HEK293T (cell line): ENCODE results near the gene BAIAP2.

Experiments used
- CTCF ChIA-PET: fragments of 350-600 bp; formaldehyde crosslinking; extraction: SDS; loops from one replicate; lab custom pipeline; 2021; ENCODE audit warnings: antibody characterized with exemption, inconsistent platforms; lab: Yijun Ruan, JAX
- POLR2A ChIA-PET: fragments of 350-600 bp; formaldehyde crosslinking; extraction: SDS; loops from one replicate; lab custom pipeline; 2020; ENCODE audit warnings: antibody characterized with exemption, inconsistent platforms; lab: Yijun Ruan, JAX
- DNase-seq: peaks from one replicate; pipeline ENCODE4 v3.0.0; 2012; ENCODE audit warnings: mixed read lengths; ENCODE audit errors: extremely low spot score
- ARNT ChIP-seq: fragments of 450-650 bp; IDR thresholded peaks from 2 replicates; pipeline ENCODE4 v1.6.1; 2017; ENCODE audit warnings: mild to moderate bottlenecking
- BHLHE40 ChIP-seq: fragments of 450-650 bp; IDR thresholded peaks from 2 replicates; pipeline ENCODE4 v1.6.1; 2016; ENCODE audit warnings: mild to moderate bottlenecking, moderate library complexity, borderline replicate concordance
- CTBP1 ChIP-seq: fragments of 450-650 bp; IDR thresholded peaks from 2 replicates; pipeline ENCODE4 v1.6.1; 2016; ENCODE audit warnings: borderline replicate concordance
- ELF4 ChIP-seq: fragments of 450-650 bp; IDR thresholded peaks from 2 replicates; pipeline ENCODE4 v1.6.1; 2017; ENCODE audit warnings: antibody characterized with exemption
- FOXA1 ChIP-seq: fragments of 450-650 bp; IDR thresholded peaks from 2 replicates; pipeline ENCODE4 v1.6.1; 2016; ENCODE audit warnings: mild to moderate bottlenecking
- FOXK2 ChIP-seq: fragments of 450-650 bp; IDR thresholded peaks from 2 replicates; pipeline ENCODE4 v1.6.1; 2016; ENCODE audit warnings: mild to moderate bottlenecking
- FOXM1 ChIP-seq: fragments of 450-650 bp; IDR thresholded peaks from 2 replicates; pipeline ENCODE4 v1.6.1; 2017; ENCODE audit warnings: mild to moderate bottlenecking, borderline replicate concordance
- HDGF ChIP-seq: fragments of 450-650 bp; IDR thresholded peaks from 2 replicates; pipeline ENCODE4 v1.6.1; 2017; ENCODE audit warnings: antibody characterized with exemption, borderline replicate concordance
- L3MBTL2 ChIP-seq: fragments of 450-650 bp; conservative IDR thresholded peaks from 2 replicates; pipeline ENCODE4 v1.6.1; 2016; ENCODE audit warnings: mild to moderate bottlenecking
- LEF1 ChIP-seq: fragments of 450-650 bp; IDR thresholded peaks from 2 replicates; pipeline ENCODE4 v1.6.1; 2017; ENCODE audit warnings: mild to moderate bottlenecking, borderline replicate concordance
- NFRKB ChIP-seq: fragments of 450-650 bp; IDR thresholded peaks from 2 replicates; pipeline ENCODE4 v1.6.1; 2016; ENCODE audit warnings: mild to moderate bottlenecking, moderate library complexity
- PKNOX1 ChIP-seq: fragments of 450-650 bp; IDR thresholded peaks from 2 replicates; pipeline ENCODE4 v1.6.1; 2016
- SP1 ChIP-seq: fragments of 450-650 bp; IDR thresholded peaks from 2 replicates; pipeline ENCODE4 v1.6.1; 2017
- SUZ12 ChIP-seq: fragments of 450-650 bp; IDR thresholded peaks from 2 replicates; pipeline ENCODE4 v1.6.1; 2016; ENCODE audit warnings: mild to moderate bottlenecking
- TARDBP ChIP-seq: fragments of 450-650 bp; IDR thresholded peaks from 2 replicates; pipeline ENCODE4 v1.6.1; 2016
- ZNF384 ChIP-seq: fragments of 450-650 bp; IDR thresholded peaks from 2 replicates; pipeline ENCODE4 v1.6.1; 2016

Gene BAIAP2

GRCh38 chr17:81120695-81121621 lies 86.0 kb downstream of the BAIAP2 start:
- CTCF ChIA-PET: interaction anchor here (0.5 to 0.9 kb wide), 2 partner anchors 14 to 85 kb away, joined by 3 read pairs; no protein-coding TSS in a partner anchor
- TF ChIP-seq PKNOX1 (no peak), CTBP1 (no peak), ELF4 (no peak), TARDBP (no peak), ZNF384 (no peak), BHLHE40 (no peak), NFRKB (no peak), L3MBTL2 (no peak)
- POLR2A ChIA-PET: interaction anchor here (2.6 kb wide), 1 partner anchor 118 kb away, joined by 9 read pairs; the partner anchor contains the start of genes NDUFAF8 and TEPSIN
- DNase-seq: no peak

GRCh38 chr17:81121841-81122733 lies 87.1 kb downstream of the BAIAP2 start:
- ChIA-PET CTCF (interaction anchor here (0.9 kb wide), 1 partner anchor 13 kb away, joined by 3 read pairs; no protein-coding TSS in a partner anchor), POLR2A (interaction anchor here (2.6 kb wide), 1 partner anchor 117 kb away, joined by 9 read pairs; the partner anchor contains the start of genes NDUFAF8 and TEPSIN)
- TF ChIP-seq ARNT (no peak), FOXM1 (no peak)

GRCh38 chr17:81123052-81124048 lies 88.4 kb downstream of the BAIAP2 start:
- no peak for TF ChIP-seq BHLHE40
- TF ChIP-seq CTBP1: no peak
- TF ChIP-seq FOXK2: no peak
- TF ChIP-seq HDGF: no peak
- no peak for TF ChIP-seq SP1
- no peak for TF ChIP-seq ELF4
- no peak for TF ChIP-seq SUZ12
- POLR2A ChIA-PET: no interaction called here
- CTCF ChIA-PET: no interaction called here
- DNase-seq: no peak

More at GRCh38 chr17:81121841-81122733, 87.1 kb downstream of the BAIAP2 start:
- no peak for DNase-seq

- POLR2A ChIA-PET: no interaction called here
- CTCF ChIA-PET: no interaction called here
- no peak for TF ChIP-seq L3MBTL2
- TF ChIP-seq SP1: no peak
- TF ChIP-seq ARNT: no peak
- TF ChIP-seq BHLHE40: no peak
- no peak for TF ChIP-seq FOXK2
- TF ChIP-seq HDGF: no peak
- no peak for TF ChIP-seq PKNOX1
- no peak for TF ChIP-seq NFRKB
- TF ChIP-seq ZNF384: no peak
- TF ChIP-seq FOXA1: no peak
- TF ChIP-seq ELF4: no peak
- no peak for TF ChIP-seq TARDBP
- no peak for TF ChIP-seq FOXM1
- TF ChIP-seq LEF1: no peak
- no peak for TF ChIP-seq CTBP1
- DNase-seq: no peak
Measured at GRCh38 chr17:81124377-81124776, 89.4 kb downstream of the BAIAP2 start.

GRCh38 chr17:81125573-81126081 lies 90.7 kb downstream of the BAIAP2 start:
- ChIA-PET POLR2A (no interaction called here), CTCF (no interaction called here)
- DNase-seq: no peak
- TF ChIP-seq ELF4 (no peak), FOXM1 (no peak), L3MBTL2 (no peak)
